Neuron (in vitro differentiated cells): ENCODE measurements around the gene DYNC2I2.
"Not testable (repeated sequence)": the region's sequence is repeated elsewhere in the genome, so short reads cannot be mapped to it uniquely, and the experiment has no call there.

Experiments
- H2AFZ ChIP-seq: one replicate; pipeline ENCODE4 v1.6.1; 2013; ENCODE audit warnings: low read depth, mild to moderate bottlenecking, inconsistent platforms, low read length, moderate library complexity
- H3K27me3 ChIP-seq: one replicate; pipeline ENCODE4 v1.6.1; 2013; ENCODE audit warnings: low read length; ENCODE audit not compliant: insufficient read depth
- H3K36me3 ChIP-seq: one replicate; pipeline ENCODE4 v1.6.1; 2013; ENCODE audit warnings: low read length; ENCODE audit not compliant: insufficient read depth
- H3K4me1 ChIP-seq: one replicate; pipeline ENCODE4 v1.6.1; 2013; ENCODE audit warnings: low read length; ENCODE audit not compliant: insufficient read depth
- H3K4me3 ChIP-seq: 2 replicates; pipeline ENCODE4 v1.5.1; 2013; ENCODE audit warnings: mild to moderate bottlenecking, low read length, moderate library complexity
- H3K9me3 ChIP-seq: one replicate; pipeline ENCODE4 v1.6.1; 2013; ENCODE audit warnings: low read length

The DYNC2I2 gene

DNA sequence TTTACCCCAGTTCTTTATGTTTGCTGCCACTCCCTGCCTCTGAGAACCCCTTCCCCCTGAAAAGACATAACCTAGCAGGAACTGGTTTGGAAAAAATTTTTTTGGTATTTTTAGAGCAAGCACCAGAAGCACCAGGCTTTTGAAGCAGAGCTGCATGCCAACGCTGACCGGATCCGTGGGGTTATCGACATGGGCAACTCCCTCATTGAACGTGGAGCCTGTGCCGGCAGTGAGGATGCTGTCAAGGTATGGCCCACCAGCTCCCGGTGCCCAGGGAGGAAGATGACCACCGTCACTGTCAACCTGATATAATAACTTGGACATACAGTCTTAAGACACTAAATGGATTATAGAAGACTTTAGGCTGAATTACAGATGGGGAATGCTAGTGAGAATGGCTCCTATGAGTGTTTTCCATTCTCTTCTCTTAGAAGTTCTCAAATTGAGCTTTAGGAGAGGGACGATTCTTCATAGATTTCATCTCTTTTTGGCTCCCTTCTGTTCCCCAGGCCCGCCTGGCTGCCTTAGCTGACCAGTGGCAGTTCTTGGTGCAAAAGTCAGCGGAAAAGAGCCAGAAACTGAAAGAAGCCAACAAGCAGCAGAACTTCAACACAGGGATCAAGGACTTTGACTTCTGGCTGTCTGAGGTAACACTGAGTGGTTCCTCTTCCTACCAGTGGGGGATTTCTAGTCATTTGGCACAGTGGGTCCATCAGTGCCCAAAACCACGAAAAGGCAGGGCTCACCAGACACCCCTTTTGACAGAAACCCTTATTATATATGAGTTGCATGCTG, 44.9 kb downstream of the DYNC2I2 start:
- Histone ChIP-seq H3K4me1 (no peaks in the 10 kb centered on the region), H2AFZ (no peak overlapping the region), H3K36me3 (peaks cover 97% of the 10 kb centered on the region), H3K9me3 (no peaks in the 10 kb centered on the region), H3K27me3 (no peaks in the 10 kb centered on the region), H3K4me3 (no peak overlapping the region)

DNA sequence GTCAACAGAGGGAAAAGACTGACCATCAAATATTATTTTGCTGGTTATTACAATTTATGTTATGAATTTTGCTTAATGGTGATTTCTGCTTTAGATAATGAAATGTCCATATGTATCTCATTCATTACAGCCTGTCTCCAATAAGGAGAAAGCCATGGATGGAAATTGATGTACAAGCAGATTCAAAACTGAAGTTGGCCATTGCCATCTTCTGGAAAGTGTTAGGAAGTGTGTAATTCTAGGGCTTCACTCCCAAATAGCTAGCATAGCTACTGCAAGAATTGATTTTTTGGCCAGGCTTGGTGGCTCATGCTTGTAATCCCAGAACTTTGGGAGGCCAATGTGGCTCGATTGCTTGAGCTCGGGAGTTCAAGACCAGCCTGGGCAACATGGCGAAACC, 45.8 kb downstream of the DYNC2I2 start:
- Histone ChIP-seq H3K9me3 (no peaks in the 10 kb centered on the region), H2AFZ (no peak overlapping the region), H3K4me3 (no peak overlapping the region), H3K36me3 (peaks cover 94% of the 10 kb centered on the region), H3K27me3 (no peaks in the 10 kb centered on the region), H3K4me1 (no peaks in the 10 kb centered on the region)

DNA sequence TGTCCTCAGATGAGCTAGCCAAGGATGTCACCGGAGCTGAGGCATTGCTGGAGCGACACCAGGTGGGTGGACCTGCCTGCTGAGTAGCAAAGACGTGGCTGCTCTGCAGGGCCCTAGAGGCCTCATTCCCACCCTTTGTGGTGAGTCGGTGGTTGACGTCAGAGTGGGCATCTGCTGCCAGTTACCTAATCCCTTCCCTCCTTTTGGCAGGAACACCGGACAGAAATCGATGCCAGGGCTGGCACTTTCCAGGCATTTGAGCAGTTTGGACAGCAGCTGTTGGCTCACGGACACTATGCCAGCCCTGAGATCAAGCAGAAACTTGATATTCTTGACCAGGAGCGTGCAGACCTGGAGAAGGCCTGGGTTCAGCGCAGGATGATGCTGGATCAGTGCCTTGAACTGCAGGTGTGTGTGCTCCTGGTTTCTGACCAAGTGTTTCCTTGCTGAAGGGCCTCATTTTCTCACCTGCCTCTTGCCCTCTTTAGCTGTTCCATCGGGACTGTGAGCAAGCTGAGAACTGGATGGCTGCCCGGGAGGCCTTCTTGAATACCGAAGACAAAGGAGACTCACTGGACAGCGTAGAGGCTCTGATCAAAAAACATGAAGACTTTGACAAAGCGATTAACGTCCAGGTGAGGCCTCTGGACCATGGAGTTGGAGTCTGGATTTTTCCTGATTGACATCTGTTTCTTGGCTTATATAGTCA, 48.9 kb downstream of the DYNC2I2 start:
- Histone ChIP-seq H3K4me1 (no peaks in the 10 kb centered on the region), H3K9me3 (no peaks in the 10 kb centered on the region), H3K27me3 (no peaks in the 10 kb centered on the region), H2AFZ (no peak overlapping the region), H3K36me3 (peaks cover 92% of the 10 kb centered on the region), H3K4me3 (no peak overlapping the region)

DNA sequence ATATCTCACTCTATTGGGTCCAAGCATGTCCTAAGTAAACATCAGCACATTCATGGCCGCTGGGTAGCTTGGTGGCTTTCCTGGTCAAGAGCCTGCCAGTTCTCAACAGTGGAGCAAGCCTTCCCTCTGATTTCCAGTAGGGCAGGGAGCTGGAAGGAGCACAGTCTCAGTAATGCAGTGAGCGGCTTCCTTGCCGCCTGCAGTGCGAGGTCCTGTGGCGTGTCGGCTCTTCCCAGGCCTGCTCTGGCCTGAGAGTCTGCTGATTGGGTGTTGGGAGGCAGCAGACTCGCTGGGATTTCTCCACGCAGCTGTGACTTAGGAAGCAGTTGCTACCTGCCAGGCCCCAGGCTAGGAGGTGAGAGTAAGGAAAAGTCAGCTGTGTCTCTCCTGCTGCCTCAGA, 53.0 kb downstream of the DYNC2I2 start:
- peaks cover 85% of the 10 kb centered on the region for H3K36me3 ChIP-seq

DNA sequence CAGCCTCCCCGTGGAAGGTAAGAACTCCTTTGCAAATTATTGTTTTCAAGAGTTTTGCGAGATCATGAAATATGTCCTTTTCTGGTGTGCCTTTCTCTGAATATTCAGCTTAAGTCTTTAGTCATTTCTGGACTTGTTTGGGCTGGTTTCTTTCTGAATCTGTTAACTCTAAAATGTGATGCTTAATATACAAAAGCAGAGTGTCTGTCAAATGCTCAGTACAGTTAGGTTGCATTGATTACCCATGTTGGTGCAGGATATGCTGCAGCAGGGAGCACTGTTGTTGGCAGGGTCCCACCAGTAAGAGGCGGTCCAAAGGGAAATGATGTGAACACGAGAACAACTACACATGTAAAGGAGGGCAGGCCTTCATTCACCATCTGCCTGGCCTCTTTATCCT, 56.5 kb downstream of the DYNC2I2 start:
- Histone ChIP-seq H3K4me1 (no peaks in the 10 kb centered on the region), H2AFZ (no peak overlapping the region), H3K9me3 (no peaks in the 10 kb centered on the region), H3K36me3 (peaks cover 82% of the 10 kb centered on the region), H3K27me3 (no peaks in the 10 kb centered on the region), H3K4me3 (no peak overlapping the region)

More for the DNA sequence above, 53.0 kb downstream of the DYNC2I2 start:
- Histone ChIP-seq H3K4me1 (no peaks in the 10 kb centered on the region), H3K27me3 (no peaks in the 10 kb centered on the region), H2AFZ (no peak overlapping the region), H3K4me3 (no peak overlapping the region), H3K9me3 (no peaks in the 10 kb centered on the region)

DNA sequence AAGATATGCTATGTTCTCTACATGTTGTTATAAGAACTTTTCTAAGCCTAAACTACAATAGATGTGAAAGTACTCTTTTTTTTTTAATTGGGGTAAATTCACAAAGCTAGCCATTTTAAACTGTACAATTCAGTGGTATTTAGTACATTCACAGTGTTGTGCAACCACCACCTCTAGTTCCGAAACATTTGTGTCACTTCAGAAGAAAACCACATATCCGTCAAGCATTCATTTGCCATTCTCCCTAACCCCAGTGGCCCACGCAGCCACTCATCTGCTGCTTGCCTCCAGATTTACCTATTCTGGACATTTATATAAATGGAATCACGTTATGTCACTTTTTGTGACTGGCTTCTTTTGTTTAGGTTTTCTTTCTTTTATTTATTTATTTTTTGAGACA, 61.2 kb downstream of the DYNC2I2 start:
- Histone ChIP-seq H3K27me3 (no peaks in the 10 kb centered on the region), H3K4me1 (no peaks in the 10 kb centered on the region), H2AFZ (no peak overlapping the region), H3K4me3 (no peak overlapping the region), H3K36me3 (peaks cover 89% of the 10 kb centered on the region), H3K9me3 (no peaks in the 10 kb centered on the region)

DNA sequence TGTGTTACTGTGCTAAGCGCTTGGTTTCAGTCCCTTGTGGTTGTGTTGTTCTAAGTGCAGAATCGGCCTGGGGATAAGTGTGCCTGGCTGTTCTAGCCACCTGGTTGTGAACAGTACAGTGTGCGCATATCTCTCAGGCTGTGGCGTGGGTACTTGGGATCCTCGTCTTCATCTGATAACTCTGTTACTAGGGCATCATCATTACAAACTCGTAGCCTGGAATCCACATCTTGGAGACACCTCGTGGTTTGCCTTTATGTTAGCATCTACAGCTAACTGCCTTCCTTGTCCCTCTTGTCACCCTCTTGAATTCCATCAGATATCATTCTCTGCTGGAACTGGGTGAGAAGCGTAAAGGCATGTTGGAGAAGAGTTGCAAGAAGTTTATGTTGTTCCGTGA, 62.8 kb downstream of the DYNC2I2 start:
- Histone ChIP-seq H3K9me3 (no peaks in the 10 kb centered on the region), H3K36me3 (peaks cover 83% of the 10 kb centered on the region), H3K4me3 (no peak overlapping the region), H3K4me1 (no peaks in the 10 kb centered on the region), H2AFZ (no peak overlapping the region), H3K27me3 (no peaks in the 10 kb centered on the region)

DNA sequence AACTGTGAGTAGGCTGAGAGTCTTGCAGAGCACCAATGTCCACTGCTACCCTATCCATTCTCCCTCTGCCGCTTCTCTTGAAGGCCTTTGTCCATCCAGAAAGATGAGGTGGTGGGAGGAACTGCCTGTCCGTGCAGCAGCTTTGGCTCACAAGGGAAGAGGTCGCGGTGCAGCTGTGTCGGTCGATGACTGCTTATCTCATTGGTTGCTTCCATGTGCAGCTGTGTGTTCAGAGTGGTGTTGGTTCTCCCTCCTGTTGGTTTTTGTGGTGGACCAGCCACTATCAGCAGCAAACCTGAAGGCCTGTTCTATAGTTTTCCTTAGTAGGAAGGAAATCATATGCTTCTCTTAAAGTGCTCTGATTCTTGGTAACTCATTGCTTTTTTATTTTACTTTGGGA, 63.6 kb downstream of the DYNC2I2 start:
- H3K4me1 ChIP-seq, result no peaks in the 10 kb centered on the region
- H2AFZ ChIP-seq, result no peak overlapping the region
- H3K27me3 ChIP-seq, result no peaks in the 10 kb centered on the region
- no peaks in the 10 kb centered on the region for H3K9me3 ChIP-seq
- peaks cover 82% of the 10 kb centered on the region for H3K36me3 ChIP-seq
- H3K4me3 ChIP-seq, result no peak overlapping the region

DNA sequence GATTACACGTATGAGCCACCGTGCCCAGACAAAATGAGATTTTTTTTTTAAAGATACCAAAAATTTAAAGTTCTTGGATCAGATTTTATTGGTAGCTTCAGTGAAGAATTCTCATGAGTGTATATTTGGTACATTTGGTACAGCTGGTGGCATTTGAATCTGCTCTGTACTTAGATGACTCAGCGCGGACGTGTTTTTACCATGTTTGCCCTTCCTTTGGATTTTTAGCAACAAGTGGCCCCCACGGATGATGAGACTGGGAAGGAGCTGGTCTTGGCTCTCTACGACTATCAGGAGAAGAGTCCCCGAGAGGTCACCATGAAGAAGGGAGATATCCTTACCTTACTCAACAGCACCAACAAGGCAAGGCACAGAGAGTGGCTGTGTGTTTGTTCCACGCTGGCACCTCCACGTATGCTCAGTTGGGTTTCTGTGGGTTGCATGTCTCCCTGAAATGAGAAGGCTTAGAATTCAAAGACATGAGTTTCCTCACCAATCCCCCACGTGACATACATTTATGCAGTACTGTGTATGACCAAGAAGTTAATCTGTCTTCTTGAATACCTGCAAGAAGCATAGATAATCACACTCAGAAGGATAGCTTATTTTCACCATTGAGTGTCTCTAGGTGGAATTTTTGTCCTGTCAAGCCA, 67.9 kb downstream of the DYNC2I2 start:
- Histone ChIP-seq H3K9me3 (no peaks in the 10 kb centered on the region), H3K36me3 (peaks cover 84% of the 10 kb centered on the region), H3K27me3 (no peaks in the 10 kb centered on the region), H3K4me3 (no peak overlapping the region), H3K4me1 (no peaks in the 10 kb centered on the region), H2AFZ (no peak overlapping the region)

DNA sequence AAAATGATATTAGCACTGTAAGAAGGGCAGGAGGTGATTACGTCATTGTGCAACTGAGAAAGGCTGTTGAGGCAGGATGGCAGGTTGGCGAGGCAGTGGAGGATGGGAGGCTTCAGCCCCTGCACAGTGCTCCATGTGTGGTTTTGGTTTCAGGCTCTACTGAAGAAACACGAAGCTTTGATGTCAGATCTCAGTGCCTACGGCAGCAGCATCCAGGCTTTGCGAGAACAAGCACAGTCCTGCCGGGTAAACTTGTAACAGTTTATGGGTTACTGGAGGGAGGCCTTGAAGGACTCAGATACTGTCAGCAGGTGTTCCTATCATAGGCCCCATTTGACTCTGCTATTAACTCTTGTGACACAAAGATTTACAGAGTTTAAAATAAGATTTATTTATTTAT, 69.2 kb downstream of the DYNC2I2 start:
- H3K27me3 ChIP-seq, result no peaks in the 10 kb centered on the region
- no peaks in the 10 kb centered on the region for H3K4me1 ChIP-seq
- H3K4me3 ChIP-seq, result no peak overlapping the region
- H3K9me3 ChIP-seq, result no peaks in the 10 kb centered on the region
- peaks cover 85% of the 10 kb centered on the region for H3K36me3 ChIP-seq
- no peak overlapping the region for H2AFZ ChIP-seq

DNA sequence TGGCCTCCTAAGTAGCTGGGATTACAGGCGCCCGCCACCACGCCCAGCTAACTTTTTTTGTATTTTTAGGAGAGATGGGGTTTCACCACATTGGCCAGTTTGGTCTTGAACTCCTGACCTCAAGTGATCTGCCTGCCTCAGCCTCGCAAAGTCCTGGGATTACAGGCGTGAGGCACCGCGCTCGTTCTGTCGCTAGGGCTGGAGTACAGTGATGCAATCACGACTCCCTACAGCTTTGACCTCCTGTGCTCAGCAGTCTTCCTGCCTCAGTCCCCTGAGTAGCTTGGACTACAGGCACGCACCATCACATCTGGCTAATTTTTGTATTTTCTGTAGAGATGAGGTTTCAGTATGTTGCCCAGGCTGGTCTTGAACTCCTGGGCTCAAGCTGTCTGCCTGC, 69.7 kb downstream of the DYNC2I2 start:
- not testable (repeated sequence) for H3K27me3 ChIP-seq, H3K4me1 ChIP-seq, H3K4me3 ChIP-seq, H3K9me3 ChIP-seq, H2AFZ ChIP-seq
- H3K36me3 ChIP-seq, result peaks cover 85% of the 10 kb centered on the region

DNA sequence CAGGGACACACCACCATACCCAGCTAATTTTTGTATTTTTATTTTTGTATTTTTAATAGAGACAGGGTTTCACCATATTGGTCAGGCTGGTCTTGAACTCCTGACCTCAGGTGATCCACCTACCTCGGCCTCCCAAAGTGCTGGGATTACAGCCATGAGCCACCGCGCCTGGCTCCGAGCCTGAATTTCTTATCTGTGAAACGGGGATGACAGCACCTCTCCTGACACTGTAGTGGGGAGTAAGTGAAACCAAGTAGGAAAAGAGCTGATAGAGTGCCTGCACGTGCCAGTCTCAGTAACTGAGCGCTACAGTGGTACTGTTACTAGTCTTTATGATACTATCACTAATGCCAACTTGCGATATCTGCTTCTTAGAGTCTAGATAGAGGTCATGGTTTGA, 71.5 kb downstream of the DYNC2I2 start:
- H3K9me3 ChIP-seq, H2AFZ ChIP-seq, H3K27me3 ChIP-seq, H3K4me3 ChIP-seq, H3K4me1 ChIP-seq: not testable (repeated sequence)
- H3K36me3 ChIP-seq, result peaks cover 87% of the 10 kb centered on the region
